T-helper 1 cell (primary cell): Measurements from ENCODE around the gene RSPH9.

ENCODE experiments used
- DNase-seq, 5 donors: peaks; one replicate each; pipeline ENCODE4 v3.0.0-alpha.2; 2012 to 2020

The RSPH9 gene

DNA sequence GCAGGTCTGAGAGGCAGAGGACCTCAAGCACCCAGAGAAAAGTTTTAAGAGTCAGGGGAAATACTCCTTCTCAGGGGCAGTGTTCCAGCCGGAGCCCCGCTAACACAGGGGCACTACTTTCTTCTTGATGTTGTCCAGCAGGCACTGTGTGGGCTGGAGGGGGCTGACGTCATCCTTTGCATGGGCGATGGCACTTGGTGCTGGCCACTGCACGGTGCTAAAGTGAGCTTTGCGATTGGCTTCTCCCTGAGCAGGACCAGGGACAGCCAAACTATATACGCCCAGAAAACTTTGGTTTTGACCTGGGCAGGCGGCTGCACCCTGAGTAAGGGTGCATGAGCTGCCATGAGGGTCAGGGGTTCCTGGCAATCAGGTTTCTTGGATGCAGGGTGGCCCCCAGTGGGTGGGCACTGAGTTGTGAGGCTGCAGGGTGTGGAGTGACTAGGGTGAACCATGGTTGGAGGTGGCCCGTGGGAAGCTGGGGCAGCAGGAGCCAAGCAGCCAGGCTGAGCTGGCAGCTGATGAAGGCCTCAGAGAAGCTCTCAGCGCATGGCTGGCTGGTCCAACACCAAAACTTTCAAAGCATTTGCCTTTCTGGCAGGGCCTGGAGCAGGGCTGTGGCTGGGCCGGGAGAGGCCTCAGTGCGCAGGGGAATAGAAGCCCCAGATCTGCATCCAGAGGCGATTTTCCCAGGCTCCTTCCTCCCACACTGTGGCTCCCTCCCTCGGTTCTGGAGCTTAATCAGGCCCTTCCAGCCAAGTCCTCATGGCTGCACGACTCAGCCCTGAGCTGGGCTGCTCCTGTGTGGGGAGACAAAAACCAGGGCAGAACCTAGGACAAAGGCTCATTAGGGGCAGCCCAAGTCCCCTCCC lies 24.4 kb downstream of the RSPH9 start:
- no peak for DNase-seq

DNA sequence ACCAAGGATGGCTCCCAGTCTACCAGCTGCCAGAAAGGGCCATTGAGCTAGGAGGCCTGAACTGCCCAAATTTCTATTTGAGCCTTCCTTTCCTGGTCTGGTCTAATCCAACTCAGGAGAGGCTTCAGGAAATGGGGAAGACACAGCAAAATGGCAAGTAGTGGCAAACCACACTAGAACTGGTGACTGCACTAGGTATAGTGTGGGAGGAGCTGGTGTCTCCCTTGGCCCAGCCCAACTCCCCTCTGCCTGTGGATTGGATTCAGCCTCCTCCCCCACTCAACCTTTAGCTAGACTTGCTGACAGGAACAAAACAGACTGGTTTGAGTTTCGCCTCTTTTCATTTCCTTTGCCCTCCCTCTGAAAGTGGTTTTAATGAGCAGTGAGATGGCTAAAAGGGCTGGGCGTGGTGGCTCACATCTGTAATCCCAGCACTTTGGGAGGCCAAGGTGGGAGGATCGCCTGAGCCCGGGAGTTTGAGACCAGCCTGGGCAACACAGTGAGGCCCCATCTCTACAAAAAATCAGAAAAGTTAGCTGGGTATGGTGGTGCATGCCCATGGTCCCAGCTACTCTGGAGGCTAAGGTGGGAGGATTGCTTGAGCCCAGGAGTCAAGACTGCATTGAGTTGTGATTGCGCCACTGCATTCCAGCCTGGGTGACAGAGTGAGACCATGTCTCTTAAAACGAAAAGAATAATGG lies 25.2 kb downstream of the RSPH9 start:
- peak in 1 of 5 donors; percentile 49 for DNase-seq

DNA sequence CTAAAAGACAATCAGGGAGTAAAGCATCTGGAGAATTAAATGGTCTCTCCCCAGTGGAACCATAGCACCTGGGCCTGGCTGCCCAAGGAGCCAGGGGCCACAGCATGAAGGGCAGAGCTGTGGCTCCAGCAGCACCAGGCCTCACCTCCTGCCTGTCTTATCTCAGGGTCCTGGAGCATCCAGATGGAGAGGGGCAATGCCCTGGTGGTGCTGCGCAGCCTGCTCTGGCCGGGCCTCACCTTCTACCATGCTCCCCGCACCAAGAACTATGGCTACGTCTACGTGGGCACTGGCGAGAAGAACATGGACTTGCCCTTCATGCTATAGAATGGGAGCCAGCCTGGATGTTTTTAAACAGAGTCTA lies 25.8 kb downstream of the RSPH9 start:
- DNase-seq = no peak

DNA sequence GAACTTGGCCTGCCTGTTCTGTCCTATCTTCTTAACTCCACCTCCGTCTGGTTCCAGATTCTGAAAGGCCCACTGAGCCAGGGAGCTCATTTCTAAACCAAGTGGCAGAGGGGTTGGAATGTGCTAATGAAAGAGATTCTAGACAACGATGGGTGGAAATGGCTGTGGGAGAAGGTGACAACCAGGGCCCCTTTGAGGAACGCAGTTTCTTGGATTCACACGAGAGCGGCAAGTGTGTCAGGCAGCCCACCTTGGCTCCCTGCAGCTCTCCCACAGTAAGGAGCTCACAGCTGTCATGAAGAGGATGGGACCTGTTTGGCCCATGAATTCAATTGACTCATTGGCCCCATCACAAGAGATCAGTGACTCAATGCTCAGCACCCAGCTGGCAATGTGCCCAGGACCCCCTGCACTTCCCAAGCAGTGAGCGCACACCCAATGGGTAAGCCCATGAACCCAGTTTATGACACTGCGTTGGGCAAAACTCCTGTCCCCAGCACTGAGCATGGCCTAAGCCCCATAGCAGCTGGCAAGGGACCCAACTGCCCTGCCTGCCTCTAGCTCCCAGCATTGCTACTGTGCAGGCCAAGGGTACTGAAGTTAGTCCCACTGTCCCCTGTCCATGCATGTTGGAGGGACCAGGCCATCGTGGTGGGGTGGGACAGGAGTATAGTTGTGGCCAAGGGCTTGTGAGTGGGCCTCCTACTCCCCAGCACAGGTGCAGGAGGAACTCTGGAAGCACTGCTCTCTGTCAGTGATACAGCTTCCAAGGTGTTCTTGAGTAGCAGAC lies 26.4 kb downstream of the RSPH9 start:
- DNase-seq = no peak

DNA sequence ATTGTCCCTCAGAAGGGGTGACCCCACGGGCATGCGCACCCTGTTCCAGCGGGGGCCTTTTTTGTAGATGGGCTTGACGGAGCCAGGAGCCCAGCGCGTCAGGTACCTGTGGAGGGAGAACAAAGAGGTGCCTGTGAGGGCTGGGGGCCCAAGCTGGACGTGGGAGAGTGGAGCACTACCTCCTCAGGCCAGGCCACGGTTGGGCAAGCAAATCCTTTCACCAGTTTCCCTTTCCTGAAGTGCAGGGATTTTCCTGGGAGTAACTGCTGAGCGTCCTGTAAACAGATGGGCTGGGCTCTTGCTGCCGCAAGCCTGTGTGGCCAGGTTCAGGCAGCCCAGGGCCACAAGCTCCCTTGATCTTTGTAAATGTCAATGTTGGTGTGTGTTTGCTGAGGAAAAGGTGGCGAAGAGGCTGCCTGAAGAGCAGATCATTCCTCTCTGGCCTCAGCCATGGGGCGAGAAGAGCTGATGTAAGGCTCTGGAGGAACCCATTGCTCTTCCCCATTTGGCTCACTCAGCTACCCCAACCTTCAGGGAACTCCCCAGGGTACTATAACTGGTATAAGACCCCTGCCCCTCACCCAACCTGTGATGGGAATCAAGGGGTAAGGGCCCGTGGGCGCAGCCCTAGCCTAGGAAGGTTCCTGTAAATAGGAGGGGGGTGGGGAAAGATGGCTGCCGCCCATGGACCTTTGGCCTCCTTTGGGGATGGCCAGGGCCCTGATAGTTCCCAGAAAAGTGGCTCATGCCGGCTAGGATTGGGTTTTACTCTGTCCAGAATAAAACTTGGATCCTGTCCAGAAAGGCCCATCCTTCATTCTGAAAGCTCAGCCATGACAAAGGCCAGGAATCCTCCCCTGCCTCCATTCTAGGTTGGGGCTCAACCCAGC lies 27.2 kb downstream of the RSPH9 start:
- no peak for DNase-seq

DNA sequence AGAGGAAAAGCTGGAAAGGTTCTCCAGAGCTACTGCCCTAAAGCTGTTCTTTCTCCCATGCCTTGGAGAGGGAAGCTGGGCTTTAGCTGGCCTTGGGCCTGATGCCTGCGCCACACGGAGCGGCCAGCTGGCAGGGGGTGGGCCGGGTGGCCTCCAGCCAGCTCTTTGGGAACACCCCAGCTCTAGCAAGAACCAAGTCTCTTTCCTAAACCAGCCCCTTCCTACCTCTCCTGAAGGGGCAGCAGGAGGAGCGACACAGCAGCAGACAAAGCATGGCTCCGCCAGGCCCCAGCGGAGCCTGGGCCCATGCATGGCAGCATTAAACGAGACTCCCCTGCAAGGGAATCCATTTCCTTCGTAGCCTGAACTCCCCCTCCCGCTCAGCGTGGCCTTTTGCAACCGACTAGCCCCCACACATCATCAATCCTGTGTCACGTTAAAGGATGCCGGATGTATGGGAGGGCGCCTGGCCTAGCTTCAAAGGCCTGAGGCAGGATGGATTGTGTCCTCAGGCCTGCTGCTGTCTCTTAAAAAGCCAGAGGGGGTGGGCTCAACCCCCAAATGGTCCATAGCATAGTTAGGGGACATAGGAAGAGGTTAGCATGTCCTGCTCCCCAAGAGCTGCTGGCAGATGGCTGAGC lies 28.7 kb downstream of the RSPH9 start:
- DNase-seq = no peak

DNA sequence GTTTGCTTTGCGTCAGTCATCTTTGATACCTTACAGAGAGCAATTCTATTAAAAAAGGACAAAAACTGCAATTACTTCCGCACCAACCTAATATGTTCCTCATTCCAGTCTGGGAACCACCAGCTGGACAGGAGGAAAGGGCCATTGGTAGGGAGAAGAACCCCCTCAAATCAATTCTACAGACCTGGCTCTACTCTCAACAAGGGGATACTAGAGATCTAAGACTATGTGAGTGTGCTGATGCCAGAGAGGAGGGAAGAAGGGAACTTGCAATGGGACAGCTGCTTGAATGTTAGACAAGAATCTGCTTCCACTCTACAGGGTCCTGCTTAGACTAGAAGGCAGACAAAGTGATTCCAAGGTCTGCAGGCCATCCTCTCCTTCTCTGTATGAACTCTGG lies 29.5 kb downstream of the RSPH9 start:
- DNase-seq = no peak

DNA sequence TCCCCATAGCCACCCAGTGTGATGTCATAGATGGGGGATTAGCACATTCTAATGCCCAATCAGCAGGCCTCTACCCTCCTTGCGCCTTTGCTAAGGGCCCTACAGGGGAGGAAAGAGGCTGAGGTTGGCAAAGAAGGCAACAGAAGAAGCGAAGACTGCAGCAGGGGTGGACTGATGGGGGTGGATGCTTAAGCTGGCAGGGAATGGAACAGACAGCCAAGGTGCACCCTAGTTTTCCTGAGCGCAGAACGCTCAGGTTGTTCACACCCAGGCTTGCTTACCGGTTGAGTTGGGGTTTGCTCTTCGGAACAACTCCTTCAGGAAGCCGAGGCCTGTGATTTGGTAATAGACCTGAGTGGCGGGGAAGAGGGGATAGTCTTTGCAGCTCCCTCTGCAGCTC lies 30.1 kb downstream of the RSPH9 start:
- no peak for DNase-seq

DNA sequence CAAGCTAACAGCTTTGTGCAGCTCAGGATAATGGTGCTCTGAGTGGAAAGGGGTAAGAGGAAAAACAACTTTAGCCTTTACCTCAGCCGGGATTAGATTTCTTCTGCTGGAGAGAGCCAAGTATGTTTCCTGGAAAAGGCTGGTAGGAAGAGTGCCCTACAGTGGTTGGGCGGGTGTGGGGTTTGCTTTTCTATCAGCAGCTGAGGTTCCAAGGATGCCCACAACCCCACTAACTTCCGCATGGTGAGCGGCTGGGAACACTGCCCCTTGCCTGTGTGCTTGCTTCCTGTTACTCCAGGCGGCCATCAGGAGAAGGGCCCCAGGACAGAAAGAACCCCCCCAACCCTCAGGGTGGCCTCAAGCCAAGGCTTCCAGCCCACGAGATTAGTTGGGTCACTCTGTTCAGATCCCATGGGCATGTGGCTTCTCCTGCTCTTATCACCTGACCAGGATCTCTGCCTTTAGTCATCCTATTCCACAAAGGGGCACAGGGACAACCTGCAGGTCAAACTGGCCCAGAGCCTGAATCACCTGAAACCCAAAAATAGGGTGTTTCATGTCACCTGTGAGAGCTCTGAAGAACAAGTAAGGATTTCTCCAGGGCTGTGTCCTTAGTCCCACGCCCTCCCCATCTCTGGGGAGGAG lies 32.2 kb downstream of the RSPH9 start:
- no peak for DNase-seq

DNA sequence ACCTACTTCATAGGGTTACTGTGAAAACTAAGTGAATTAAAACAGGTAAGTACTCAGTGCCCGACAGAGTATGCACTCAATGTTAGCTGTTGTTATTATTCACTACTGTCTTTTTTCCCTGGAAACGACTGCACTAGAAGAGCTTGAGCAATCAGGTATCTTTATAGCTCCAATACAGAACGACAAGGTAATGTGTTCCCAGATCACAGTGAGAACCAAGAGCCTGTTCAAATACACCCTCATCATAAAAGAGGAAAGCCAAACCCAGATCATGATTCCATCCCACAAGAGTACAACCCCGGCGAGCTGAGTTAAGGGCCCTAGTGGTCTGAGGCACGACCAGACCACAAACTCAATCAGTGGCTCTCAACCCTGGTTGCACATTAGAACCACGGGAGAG lies 32.9 kb downstream of the RSPH9 start:
- no peak for DNase-seq

DNA sequence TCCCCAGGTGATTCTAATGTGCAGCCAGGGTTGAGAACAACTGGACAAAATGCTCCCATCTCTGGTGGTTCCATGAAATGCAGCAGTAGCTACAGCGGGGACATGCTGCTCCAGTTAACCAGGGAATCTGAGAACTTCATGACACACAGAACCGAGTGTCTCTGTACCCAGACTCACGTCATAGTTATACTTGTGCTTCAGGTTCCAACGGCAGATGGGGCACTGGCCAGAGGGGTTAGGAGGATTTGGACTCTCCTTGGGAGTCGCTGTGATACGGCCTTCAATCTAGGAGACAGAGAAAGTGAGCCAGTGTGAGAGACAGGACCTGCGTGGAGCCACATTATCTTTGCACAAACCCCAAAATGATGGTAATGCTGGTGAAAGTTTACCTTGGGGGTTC lies 33.5 kb downstream of the RSPH9 start:
- DNase-seq = no peak

DNA sequence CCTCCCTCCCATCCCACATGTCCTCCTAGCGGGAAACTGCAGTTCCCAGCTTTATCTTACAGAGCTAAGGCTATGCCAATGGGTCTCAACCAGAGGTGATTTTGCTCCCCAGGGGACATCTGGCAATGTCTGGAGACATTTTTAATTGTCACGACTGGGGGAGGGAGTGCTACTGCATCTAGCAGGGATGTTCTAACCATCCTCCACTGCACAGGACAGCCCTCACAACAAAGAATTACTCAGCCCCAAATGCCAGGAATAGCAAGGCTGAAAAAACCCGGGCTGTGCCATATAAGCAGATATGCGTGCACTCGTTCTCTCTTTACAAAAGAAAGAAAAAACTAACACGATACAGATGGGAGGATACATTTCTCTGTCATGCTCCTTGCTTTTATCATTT lies 34.2 kb downstream of the RSPH9 start:
- no peak for DNase-seq

DNA sequence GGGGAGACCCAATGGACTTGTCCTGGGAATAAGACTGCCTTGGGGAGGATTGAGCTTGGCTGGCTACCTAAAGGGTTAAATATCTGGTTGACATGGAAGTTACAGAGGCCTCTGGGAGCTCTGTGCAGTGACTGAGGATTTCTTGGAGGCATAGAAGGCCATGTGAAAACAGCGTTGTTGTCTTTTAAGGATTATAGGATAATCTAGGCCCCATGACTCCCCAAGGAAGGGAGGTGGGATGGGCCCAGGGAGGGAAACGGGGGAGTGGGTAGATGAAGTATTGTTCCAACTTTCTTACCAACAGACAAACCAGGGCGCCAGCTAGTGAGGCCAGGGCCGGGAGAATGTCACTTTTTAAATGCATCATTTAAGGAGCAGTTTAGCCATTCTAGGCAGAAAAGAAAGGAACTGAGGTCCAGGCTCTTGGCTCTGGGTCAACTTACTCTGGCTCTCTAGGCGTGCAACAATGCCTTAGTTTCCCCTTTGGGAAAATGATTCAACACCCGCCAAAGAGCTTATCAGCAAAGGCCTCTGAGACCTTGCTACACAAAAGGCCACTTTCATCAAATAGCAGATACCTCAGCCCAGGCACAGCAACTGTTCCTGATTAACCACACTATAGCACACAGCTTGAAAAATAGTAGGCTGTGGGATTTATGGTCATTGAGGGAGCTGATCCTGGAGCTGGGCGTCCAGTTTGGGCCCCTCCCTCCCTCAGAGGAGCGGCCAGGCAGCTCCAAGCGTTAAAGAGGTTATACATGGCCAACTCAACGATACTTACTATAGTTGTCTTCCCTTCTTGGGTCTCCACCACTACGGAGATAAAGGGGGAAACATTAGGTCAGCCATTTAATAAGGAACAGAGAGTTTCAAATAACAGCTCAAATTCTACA lies 35.7 kb downstream of the RSPH9 start:
- DNase-seq = no peak

DNA sequence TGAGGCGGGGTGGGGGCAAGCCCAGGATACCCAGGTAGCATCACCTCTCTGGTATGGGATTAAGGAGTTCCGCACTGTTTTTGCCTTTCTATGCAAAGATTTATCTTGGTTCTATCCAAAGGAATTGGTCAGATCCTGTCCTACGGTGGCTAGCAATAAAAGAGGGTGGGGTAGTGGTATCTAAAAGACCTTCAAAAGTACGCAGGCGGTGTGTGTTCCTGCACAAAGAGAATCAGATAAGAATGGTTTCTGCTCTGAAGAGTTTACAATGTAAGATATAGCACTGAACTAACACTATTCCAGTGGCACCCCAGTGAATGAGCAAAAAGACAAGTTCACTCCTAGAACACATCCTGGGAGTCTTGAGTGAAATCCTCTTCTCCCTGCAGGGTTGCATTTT lies 36.5 kb downstream of the RSPH9 start:
- no peak for DNase-seq

DNA sequence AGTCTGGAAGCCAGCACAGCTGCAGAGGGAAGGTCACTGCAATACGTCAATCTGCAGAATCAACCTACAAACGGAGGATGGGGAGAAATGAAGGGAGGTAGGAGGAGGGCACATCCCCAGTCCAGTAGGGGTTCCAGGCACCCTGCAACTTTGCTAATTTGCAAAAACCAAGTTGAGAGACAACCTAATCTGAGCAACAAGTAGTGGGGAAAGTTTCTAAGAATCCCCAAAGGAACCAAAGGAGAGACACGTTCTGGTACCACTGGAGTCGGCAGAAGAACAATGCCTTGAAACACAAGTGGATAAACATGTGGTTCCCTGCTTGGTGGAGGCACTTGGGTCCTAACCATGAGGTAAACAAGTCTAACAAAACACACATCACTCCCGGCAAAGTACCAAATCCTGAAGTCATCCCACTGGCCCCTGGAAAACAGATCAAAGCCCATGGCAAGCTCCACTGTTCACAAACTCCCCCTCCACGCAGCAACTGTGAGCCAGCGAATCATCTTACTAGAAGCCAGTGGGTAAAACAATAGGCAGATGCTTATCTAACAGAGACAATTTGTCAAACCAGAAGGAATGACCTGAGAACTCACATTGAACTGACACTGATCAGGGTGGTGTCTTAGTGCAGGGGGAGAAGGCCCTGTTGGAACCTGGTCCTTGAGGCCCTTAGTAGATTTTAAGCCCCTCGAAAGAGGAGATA lies 38.0 kb downstream of the RSPH9 start:
- DNase-seq = no peak

DNA sequence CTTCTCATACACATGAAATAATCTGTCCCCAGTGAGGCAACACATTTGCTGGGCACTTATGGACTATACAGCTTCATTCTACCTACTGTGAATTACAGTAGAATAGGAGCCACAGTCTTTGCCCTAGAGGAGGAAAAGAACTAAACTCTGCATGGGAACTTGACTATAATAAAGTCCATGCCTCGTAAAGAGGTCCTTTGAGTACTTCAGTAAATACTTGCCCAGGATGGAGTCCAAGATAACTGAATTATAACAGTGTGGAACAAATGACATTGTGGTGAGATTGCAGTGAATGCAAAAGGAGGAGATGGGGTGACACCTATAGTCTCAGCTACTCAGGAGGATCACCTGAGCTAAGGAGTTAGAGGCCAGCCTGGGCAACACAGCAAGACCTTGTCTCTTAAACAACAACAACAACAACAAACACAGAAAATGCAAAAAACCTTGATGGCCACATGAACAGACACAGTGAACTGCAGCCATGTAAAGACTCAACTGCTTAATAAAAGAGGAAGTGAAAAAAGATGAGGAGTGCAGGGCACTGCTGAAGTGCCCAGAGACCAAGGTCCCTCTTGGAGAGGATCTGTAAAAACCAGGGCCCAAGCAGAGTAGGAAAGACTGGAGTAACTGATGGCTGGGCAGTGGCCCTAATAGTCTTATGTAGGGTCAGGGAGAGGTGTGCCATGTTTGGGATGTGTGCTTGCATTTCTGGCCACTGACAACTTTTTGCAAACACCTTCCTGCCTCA lies 39.0 kb downstream of the RSPH9 start:
- no peak for DNase-seq

DNA sequence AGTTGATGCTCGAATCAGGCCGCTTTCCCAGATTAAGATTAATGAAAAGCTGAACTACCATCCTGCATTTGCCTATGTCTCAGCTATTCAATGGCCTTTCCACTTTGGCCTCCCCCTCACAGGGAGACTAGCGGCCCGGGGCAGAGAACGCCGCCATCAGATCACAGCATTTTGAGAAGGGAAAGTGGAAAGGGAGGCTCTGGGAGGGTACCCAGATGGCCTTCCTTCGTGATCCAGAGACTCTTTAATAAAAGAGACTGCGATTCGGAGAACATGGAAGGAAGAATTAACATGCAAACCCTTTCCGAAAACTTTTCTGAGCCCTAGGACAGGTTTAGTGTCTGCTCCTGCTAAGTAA lies 42.2 kb downstream of the RSPH9 start:
- no peak for DNase-seq

DNA sequence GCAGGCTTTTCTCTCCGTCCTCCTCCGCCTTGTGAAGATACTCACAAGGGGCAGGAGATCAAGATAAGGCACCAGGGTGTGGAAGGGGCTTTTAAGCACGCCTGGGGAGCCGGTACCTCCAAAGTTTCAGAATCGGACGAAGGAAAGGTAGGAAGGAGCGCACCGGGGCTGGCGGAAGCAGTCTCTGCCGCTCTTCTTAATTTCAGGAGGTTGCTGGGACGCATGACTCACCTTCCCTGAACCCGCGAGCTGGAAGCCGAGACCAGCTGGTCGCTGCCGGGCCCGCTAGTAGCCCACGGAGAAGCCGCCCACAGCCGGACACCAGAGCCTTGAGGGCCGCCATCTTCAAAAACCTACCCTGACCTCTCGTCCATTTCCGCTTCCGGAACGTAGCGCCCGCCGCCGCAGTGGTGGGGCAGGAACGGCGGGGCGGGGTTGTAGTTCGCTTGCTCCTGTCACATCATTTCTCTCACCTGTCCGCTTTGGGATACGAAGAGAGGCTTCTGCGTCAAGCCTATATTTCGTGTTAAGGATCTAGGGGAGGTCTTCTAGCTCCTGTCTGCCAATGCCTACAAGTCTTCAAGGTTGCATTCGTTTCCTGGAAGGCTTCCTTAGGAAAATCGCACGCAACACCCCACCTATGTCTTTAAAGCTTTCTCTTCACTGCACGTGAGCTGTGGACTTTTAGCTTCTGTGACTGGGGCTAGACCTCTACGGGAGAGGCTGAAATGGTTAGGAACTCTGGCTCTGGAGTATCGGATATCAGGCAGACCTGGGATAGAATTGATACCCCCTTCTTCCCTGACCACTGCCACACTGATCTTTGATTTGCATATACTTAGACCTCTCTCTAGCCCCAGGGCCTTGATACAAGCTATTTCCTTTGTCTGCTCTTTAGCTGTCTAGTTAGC lies 42.9 kb downstream of the RSPH9 start, which contains the start of gene MRPS18A:
TSS of gene MRPS18A (minus strand) at position 355 of the 911 bp plus-strand sequence. CDS start at position 343, 12 bp downstream.
- DNase-seq = peak; percentile 55 to 81 (median 70)
